HUDEP-2 (cell line): Measurements from ENCODE around the gene SMAD3.
"Not testable (repeated sequence)": the region's sequence is repeated elsewhere in the genome, so short reads cannot be mapped to it uniquely, and the experiment has no call there.

Experiments
- DNase-seq, 76 experiments: peaks; one replicate each; lab custom pipeline; 2025; ENCODE audit not compliant: unreplicated experiment in 76 of 76; lab: John Stamatoyannopoulos, UW

SMAD3 gene

GRCh38 chr15:67107014-67107812, 41.8 kb downstream of the SMAD3 start:
- no peak for DNase-seq

GRCh38 chr15:67108122-67108961, 42.9 kb downstream of the SMAD3 start:
- DNase-seq, result no peak

GRCh38 chr15:67109141-67110034, 44.0 kb downstream of the SMAD3 start:
- DNase-seq, result no peak

- no peak for DNase-seq
Measured at GRCh38 chr15:67110361-67110781, 45.0 kb downstream of the SMAD3 start.

- DNase-seq, result no peak
Measured at GRCh38 chr15:67110958-67111864, 45.8 kb downstream of the SMAD3 start.

GRCh38 chr15:67114046-67114445, 48.6 kb downstream of the SMAD3 start:
- DNase-seq, result no peak

GRCh38 chr15:67114846-67115585, 49.6 kb downstream of the SMAD3 start:
- no peak for DNase-seq

- no peak for DNase-seq
Measured at GRCh38 chr15:67115586-67115969, 50.2 kb downstream of the SMAD3 start.

- no peak for DNase-seq
Measured at GRCh38 chr15:67116742-67117141, 51.3 kb downstream of the SMAD3 start.

- no peak for DNase-seq
Measured at GRCh38 chr15:67117370-67117769, 52.0 kb downstream of the SMAD3 start.

- DNase-seq, result no peak
Measured at GRCh38 chr15:67118808-67119207, 53.4 kb downstream of the SMAD3 start.

- DNase-seq, result no peak
Measured at GRCh38 chr15:67119238-67119846, 53.9 kb downstream of the SMAD3 start.

GRCh38 chr15:67120009-67120838, 54.8 kb downstream of the SMAD3 start:
- DNase-seq, result no peak

GRCh38 chr15:67120839-67121643, 55.6 kb downstream of the SMAD3 start:
- peak in 3 of 76 experiments; percentile 14 to 17 (median 15) for DNase-seq

- DNase-seq, result no peak
Measured at GRCh38 chr15:67121644-67122605, 56.5 kb downstream of the SMAD3 start.

GRCh38 chr15:67122816-67123215, 57.4 kb downstream of the SMAD3 start:
- not testable (repeated sequence) for DNase-seq
